CD14-positive monocyte (primary cell): ENCODE results near the gene CREBBP. TPM values are rescaled to one million over a fixed set of nuclear protein-coding genes. Genes with fewer than 3 reads are reported as not detected.
"Not testable (repeated sequence)": the region's sequence is repeated elsewhere in the genome, so short reads cannot be mapped to it uniquely, and the experiment has no call there.

Source experiments
- DNase-seq, 3 donors: peaks; one replicate each; pipeline ENCODE4 v3.0.0-alpha.2; 2011 to 2022
- H2AFZ ChIP-seq: 2 replicates; pipeline ENCODE4 v1.6.0; 2012; ENCODE audit warnings: mild to moderate bottlenecking, low read depth, low read length, inconsistent platforms; ENCODE audit not compliant: insufficient read depth, poor library complexity, severe bottlenecking
- H3K27ac ChIP-seq, 2 donors: 1 replicate in 1 of 2; 2 replicates in 1 of 2; pipeline ENCODE4 v1.5.1; 2012 to 2013; ENCODE audit warnings: low read length in 2 of 2, control low read depth in 1 of 2, inconsistent platforms in 1 of 2, low read depth in 1 of 2, mild to moderate bottlenecking in 1 of 2
- H3K27me3 ChIP-seq, 2 donors: one replicate each; pipeline versions ENCODE4 v1.6.0 to v1.6.1; 2011 to 2013; ENCODE audit warnings: low read length in 2 of 2; ENCODE audit not compliant: control insufficient read depth in 2 of 2, insufficient read depth in 2 of 2
- H3K36me3 ChIP-seq, 2 donors: replicated peaks in 1 of 2; 1 replicate in 1 of 2; 2 replicates in 1 of 2; pipeline versions ENCODE4 v1.5.1 to v1.6.1; 2012 to 2013; ENCODE audit warnings: low read length in 2 of 2, control low read depth in 1 of 2, inconsistent platforms in 1 of 2, mild to moderate bottlenecking in 1 of 2; ENCODE audit not compliant: insufficient read depth in 2 of 2, control insufficient read depth in 1 of 2
- H3K4me1 ChIP-seq, 2 donors: 1 replicate in 1 of 2; 2 replicates in 1 of 2; pipeline versions ENCODE4 v1.5.1 to v1.6.1; 2012 to 2013; ENCODE audit warnings: low read length in 2 of 2, control low read depth in 1 of 2, inconsistent platforms in 1 of 2, mild to moderate bottlenecking in 1 of 2, moderate library complexity in 1 of 2; ENCODE audit not compliant: insufficient read depth in 2 of 2, control insufficient read depth in 1 of 2
- H3K4me2 ChIP-seq: replicated peaks from 2 replicates; pipeline ENCODE3; 2012; ENCODE audit warnings: low read length, moderate library complexity, mild to moderate bottlenecking; ENCODE audit not compliant: poor library complexity, severe bottlenecking; ENCODE audit errors: extremely low read depth
- H3K4me3 ChIP-seq, 3 experiments: fragments of 200-600 bp in 1 of 3; sonication (generic) in 1 of 3; replicated peaks in 1 of 3; 1 replicate in 2 of 3; 2 replicates in 1 of 3; pipeline ENCODE4 v1.5.1; 2011 to 2013; ENCODE audit warnings: low read length in 3 of 3, mild to moderate bottlenecking in 3 of 3, control low read depth in 2 of 3, low read depth in 2 of 3, inconsistent platforms in 1 of 3, moderate library complexity in 1 of 3
- H3K79me2 ChIP-seq: 2 replicates; pipeline ENCODE4 v1.6.0; 2012; ENCODE audit warnings: mild to moderate bottlenecking, control low read depth, inconsistent platforms, low read length, moderate library complexity; ENCODE audit not compliant: insufficient read depth
- H3K9ac ChIP-seq: 2 replicates; pipeline ENCODE4 v1.6.0; 2017; ENCODE audit warnings: low read length, mild to moderate bottlenecking; ENCODE audit not compliant: insufficient read depth, poor library complexity, severe bottlenecking
- H3K9me3 ChIP-seq, 2 donors: replicated peaks in 1 of 2; 1 replicate in 1 of 2; 2 replicates in 1 of 2; pipeline versions ENCODE4 v1.5.1 to v1.6.1; 2012 to 2013; ENCODE audit warnings: low read length in 2 of 2, control low read depth in 1 of 2; ENCODE audit not compliant: control insufficient read depth in 1 of 2, insufficient read depth in 1 of 2
- H4K20me1 ChIP-seq: 2 replicates; pipeline ENCODE4 v1.6.0; 2012; ENCODE audit warnings: mild to moderate bottlenecking, low read length, control low read depth, moderate library complexity; ENCODE audit not compliant: insufficient read depth
- H3K27ac Mint-ChIP-seq, 7 donors: one replicate each; pipeline ENCODE4 v1.8.0; 2020; ENCODE audit warnings: mild to moderate bottlenecking in 7 of 7, mixed read lengths in 7 of 7, moderate library complexity in 6 of 7, inconsistent platforms in 2 of 7
- H3K27me3 Mint-ChIP-seq, 3 donors: one replicate each; pipeline ENCODE4 v1.8.0; 2021 to 2022; ENCODE audit warnings: low read depth in 3 of 3, mild to moderate bottlenecking in 3 of 3, mixed read lengths in 3 of 3, moderate library complexity in 3 of 3, inconsistent platforms in 1 of 3
- H3K36me3 Mint-ChIP-seq, 2 donors: one replicate each; pipeline ENCODE4 v1.8.0; 2020; ENCODE audit warnings: mixed read lengths in 2 of 2, inconsistent platforms in 1 of 2, mild to moderate bottlenecking in 1 of 2
- H3K4me1 Mint-ChIP-seq: one replicate; pipeline ENCODE4 v1.8.0; 2020; ENCODE audit warnings: mild to moderate bottlenecking, mixed read lengths
- H3K4me3 Mint-ChIP-seq, 2 donors: one replicate each; pipeline ENCODE4 v1.8.0; 2020; ENCODE audit warnings: mild to moderate bottlenecking in 2 of 2, mixed read lengths in 2 of 2, moderate library complexity in 1 of 2
- H3K9me3 Mint-ChIP-seq, 7 donors: one replicate each; pipeline ENCODE4 v1.8.0; 2020 to 2022; ENCODE audit warnings: mixed read lengths in 7 of 7, mild to moderate bottlenecking in 6 of 7, moderate library complexity in 6 of 7, inconsistent platforms in 2 of 7
- CTCF ChIP-seq: fragments of 200-600 bp; IDR thresholded peaks from one replicate; pipeline ENCODE4 v1.8.0; 2022; ENCODE audit warnings: antibody characterized with exemption, mild to moderate bottlenecking
- WGBS: methylation state at CpG from one replicate; pipeline ENCODE4 v1.1.5; 2013; ENCODE audit warnings: missing lambda C conversion rate; ENCODE audit not compliant: insufficient coverage; 5-methylcytosine and 5-hydroxymethylcytosine counted together
- intact Hi-C, 2 donors: fragments of 100-400 bp; cut with micrococcal nuclease; formaldehyde crosslinking; loops; one replicate each; pipeline versions ENCODE4 v1.15.0 to v1.15.1; 2023
- polyA minus RNA-seq: library from RNA; depleted of rRNA, polyadenylated mRNA; stranded (reverse); fragments of >200 nt; gene quantifications from 2 replicates; pipeline ENCODE4 v1.2.3, GENCODE V29; 2012
- polyA plus RNA-seq, 3 donors: library from polyadenylated mRNA; depleted of rRNA in 1 of 3; unstranded in 2 of 3; stranded (reverse) in 1 of 3; fragments of 300-500 nt in 2 of 3; fragments of >200 nt in 1 of 3; fragmentation: Illumina TruSeq in 2 of 3; gene quantifications; 1 replicate in 2 of 3; 2 replicates in 1 of 3; pipeline ENCODE4 v1.2.3, GENCODE V29; 2012 to 2021
- total RNA-seq, 12 experiments: library from RNA in 1 of 12; stranded (reverse) in 1 of 12; fragments of 120-200 nt in 1 of 12; gene quantifications; one replicate each; pipeline ENCODE4 v1.2.4 and lab custom pipeline; 2013 to 2026; ENCODE audit warnings: mixed read lengths in 6 of 12, inconsistent platforms in 1 of 12

CREBBP gene
- 27.0 TPM for total RNA-seq (2013)
- polyA plus RNA-seq (10 to 100 TPM in 1 of 3 donors, 1 to 10 TPM in 2; 2.1 to 26.9 (median 6.2) TPM), polyA minus RNA-seq (50.3 and 68.5 TPM in 2 replicates), total RNA-seq (lab: John Stamatoyannopoulos, UW) (134 to 495 (median 165) reads per million in 11 experiments)

- peak; percentile 86 to 93 (median 88) for DNase-seq
- peaks cover 39% of the 10 kb centered on the region for H4K20me1 ChIP-seq
- Mint-ChIP-seq H3K27ac (peak within 1 kb of the TSS in 6 of 7 donors; percentile 83 to 94 (median 92)), H3K4me3 (peak within 1 kb of the TSS; percentile 91 to 96), H3K36me3 (peaks cover 15 to 17% of the 10 kb centered on the region in 2 donors), H3K9me3 (peaks cover 0 to 4% (median under 1%) of the 10 kb centered on the region in 7 donors), H3K27me3 (peaks cover 4 to 21% (median 11%) of the 10 kb centered on the region in 3 donors), H3K4me1 (peaks cover 36% of the 10 kb centered on the region)
- peaks cover 0 to 7% of the 10 kb centered on the region in 2 donors for H3K27me3 ChIP-seq
- peaks cover 40% of the 10 kb centered on the region for H3K79me2 ChIP-seq
- H3K4me2 ChIP-seq, result peak within 1 kb of the TSS; percentile 99
- H2AFZ ChIP-seq, result peak within 1 kb of the TSS; percentile 90
- H3K9me3 ChIP-seq, result no peaks in the 10 kb centered on the region
- H3K27ac ChIP-seq, result peak within 1 kb of the TSS; percentile 34 to 66
- TF ChIP-seq CTCF, result no peak
- H3K4me1 ChIP-seq, result peaks cover 29 to 43% of the 10 kb centered on the region in 2 donors
- H3K9ac ChIP-seq, result peak within 1 kb of the TSS; percentile 96
- intact Hi-C loops, result loop anchor here in 1 of 2 donors (2.0 kb wide), 1 partner anchor 164 kb away; the partner anchor contains the start of gene TRAP1
- 7% methylated on average over 74 of the region's 96 CpGs for WGBS
- H3K36me3 ChIP-seq, result peaks cover 0 to 10% of the 10 kb centered on the region in 2 donors
- H3K4me3 ChIP-seq, result peak within 1 kb of the TSS; percentile 57 to 88 (median 82)
Observed at GRCh38 chr16:3880623-3881498, at the start of gene CREBBP. Gene CREBBP, minus strand, starts transcription at chr16:3880713. Its CDS starts 797 bp downstream, at chr16:3879916.

- not testable (repeated sequence) for H3K4me2 ChIP-seq, H3K27ac Mint-ChIP-seq, H3K27me3 ChIP-seq, H3K4me3 ChIP-seq, H2AFZ ChIP-seq, H3K9ac ChIP-seq, H3K4me1 Mint-ChIP-seq, H3K36me3 ChIP-seq, H3K9me3 ChIP-seq, H3K4me1 ChIP-seq, H3K36me3 Mint-ChIP-seq, H3K9me3 Mint-ChIP-seq, DNase-seq, H3K4me3 Mint-ChIP-seq, H4K20me1 ChIP-seq, H3K27ac ChIP-seq, H3K79me2 ChIP-seq
- H3K27me3 Mint-ChIP-seq, result peaks cover 12 to 26% (median 14%) of the 10 kb centered on the region in 3 donors
- intact Hi-C loops, result loop anchor here in 1 of 2 donors (10.0 kb wide), 1 partner anchor 308 kb away; no protein-coding TSS in a partner anchor
- WGBS, result no CpG with 5 or more reads among the region's 2 CpGs
Observed at GRCh38 chr16:3927147-3927546, 46.6 kb upstream of the CREBBP start.
